NCI-H187 (cell line): ENCODE measurements around the gene TMEM151B.

Experiments used
- DNase-seq, 2 experiments: peaks; one replicate each; lab custom pipeline; 2025; lab: John Stamatoyannopoulos, UW

The TMEM151B gene

DNA sequence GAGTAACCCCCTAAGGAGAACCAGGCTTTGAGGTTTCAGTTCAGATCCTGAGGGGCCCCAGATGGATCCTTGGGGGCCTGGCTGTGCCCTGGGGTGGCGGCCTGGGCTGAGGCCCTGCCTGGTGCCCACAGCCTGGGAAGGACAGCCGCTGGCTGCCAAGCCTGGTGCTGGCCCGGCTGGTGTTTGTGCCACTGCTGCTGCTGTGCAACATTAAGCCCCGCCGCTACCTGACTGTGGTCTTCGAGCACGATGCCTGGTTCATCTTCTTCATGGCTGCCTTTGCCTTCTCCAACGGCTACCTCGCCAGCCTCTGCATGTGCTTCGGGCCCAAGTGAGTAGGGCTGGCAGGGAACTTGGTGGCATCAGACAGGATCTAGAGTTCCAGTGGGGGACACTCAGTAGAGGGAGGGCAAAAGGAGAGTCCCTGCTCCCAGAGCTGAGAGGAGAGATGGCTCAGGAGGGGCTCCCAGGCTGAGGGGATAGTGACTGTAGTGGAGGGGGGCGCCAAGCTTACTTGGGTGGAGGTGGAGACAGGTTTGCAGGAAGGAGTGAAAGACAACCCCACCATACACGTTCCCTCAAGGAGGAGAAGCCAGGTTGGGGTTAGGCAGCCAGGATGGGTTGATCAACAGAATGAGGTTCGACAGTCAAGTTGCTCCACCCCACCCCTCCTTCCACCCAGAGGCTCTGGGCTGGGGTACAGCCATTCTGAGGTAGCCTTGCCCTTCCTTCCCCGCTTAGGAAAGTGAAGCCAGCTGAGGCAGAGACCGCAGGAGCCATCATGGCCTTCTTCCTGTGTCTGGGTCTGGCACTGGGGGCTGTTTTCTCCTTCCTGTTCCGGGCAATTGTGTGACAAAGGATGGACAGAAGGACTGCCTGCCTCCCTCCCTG is 37.3 kb upstream of the TMEM151B start:
- no peak for DNase-seq

DNA sequence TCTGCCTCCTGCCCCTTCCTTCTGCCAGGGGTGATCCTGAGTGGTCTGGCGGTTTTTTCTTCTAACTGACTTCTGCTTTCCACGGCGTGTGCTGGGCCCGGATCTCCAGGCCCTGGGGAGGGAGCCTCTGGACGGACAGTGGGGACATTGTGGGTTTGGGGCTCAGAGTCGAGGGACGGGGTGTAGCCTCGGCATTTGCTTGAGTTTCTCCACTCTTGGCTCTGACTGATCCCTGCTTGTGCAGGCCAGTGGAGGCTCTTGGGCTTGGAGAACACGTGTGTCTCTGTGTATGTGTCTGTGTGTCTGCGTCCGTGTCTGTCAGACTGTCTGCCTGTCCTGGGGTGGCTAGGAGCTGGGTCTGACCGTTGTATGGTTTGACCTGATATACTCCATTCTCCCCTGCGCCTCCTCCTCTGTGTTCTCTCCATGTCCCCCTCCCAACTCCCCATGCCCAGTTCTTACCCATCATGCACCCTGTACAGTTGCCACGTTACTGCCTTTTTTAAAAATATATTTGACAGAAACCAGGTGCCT is 36.6 kb upstream of the TMEM151B start:
- DNase-seq, result no peak

DNA sequence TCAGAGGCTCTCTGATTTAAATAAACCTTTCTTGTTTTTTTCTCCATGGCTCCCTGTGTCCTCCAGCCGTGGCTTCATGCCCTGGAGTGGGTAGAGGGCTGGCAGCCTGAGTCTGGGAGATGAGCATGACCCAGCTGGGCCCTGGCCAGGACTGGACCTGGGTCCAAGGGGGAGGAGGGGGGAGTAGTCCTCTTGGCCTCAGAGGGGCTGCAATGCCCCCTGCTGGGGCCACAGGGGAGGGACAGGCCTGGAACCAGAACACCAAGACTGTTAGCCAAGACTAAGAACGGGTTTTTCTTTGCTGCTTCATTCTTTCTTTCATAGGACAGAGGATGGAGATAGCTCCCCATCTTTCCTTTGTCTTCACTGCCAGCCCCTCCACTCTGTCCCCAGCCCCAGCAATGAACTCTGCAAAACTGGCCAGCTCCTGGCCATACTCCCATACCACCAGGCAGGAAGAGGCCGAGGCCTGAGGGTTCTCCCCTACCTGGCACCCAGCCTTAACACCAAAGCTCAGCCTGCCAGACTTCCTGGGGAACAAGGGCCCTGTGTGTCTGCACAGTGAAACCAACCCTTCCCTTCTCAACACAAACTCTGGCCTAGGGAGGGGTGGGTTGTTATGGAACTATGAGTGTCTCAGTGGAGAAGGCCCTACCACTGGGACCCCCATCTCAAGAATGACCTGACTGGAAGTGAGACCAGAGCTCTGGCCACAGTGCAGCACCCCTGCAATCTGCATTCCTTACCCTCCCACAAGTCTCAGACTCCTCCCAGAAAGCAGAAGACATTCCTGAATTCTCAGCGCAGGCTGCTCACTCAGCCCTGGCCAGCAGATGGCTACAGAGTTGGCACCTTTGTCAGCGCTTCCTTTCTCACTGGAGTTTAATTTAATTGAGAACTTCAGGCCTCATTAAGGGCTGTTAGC is 35.9 kb upstream of the TMEM151B start:
- DNase-seq, result no peak

DNA sequence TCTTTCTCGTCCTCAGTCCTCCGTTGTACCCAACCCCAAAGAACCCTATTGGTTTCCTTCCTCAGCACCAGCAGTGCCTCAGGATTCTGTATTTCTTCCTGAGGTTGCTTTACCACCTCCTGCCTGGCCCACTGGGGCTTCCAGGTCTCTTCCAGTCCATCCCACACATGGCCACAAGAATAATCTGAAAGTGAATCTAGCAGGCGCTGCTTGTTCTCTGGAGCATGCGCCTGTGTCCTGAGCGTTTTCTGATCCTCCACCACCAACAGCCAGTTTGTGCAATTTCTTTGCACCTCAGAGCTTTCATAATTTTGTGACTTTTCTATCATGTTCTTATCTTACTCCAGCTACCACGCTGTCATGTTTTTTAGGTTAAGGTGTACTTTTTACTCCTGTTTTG is 35.0 kb upstream of the TMEM151B start:
- DNase-seq, result no peak

DNA sequence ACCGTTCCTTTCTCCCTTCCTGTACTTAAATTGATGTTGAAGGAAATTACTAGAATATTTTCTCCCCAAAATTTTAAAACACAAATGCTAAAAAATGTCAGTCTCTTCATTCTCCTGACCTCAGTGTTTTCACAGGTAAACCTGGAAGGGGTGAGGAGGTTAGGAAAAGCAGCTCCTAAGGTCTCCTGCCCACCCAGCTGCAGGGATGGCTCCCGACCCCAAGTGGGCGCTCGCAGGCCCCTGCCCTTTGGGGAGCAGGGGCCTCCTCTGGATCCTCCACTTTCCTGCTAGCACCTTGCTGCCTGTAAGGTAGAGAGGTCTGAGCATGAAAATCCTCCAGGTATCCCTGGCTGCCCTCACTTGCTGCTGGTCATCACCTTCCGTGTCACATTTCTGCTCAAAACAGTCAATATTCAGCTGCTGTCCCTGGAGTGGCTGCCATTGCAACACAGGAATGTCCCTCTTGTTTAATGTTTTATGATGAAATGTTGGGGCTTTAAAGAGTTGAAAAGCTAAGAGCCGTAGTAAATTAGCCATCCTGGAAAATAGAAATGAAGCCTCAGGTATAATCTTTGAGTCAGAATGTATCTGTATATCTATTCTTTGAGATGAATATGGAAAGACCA is 34.2 kb upstream of the TMEM151B start:
- DNase-seq, result no peak

DNA sequence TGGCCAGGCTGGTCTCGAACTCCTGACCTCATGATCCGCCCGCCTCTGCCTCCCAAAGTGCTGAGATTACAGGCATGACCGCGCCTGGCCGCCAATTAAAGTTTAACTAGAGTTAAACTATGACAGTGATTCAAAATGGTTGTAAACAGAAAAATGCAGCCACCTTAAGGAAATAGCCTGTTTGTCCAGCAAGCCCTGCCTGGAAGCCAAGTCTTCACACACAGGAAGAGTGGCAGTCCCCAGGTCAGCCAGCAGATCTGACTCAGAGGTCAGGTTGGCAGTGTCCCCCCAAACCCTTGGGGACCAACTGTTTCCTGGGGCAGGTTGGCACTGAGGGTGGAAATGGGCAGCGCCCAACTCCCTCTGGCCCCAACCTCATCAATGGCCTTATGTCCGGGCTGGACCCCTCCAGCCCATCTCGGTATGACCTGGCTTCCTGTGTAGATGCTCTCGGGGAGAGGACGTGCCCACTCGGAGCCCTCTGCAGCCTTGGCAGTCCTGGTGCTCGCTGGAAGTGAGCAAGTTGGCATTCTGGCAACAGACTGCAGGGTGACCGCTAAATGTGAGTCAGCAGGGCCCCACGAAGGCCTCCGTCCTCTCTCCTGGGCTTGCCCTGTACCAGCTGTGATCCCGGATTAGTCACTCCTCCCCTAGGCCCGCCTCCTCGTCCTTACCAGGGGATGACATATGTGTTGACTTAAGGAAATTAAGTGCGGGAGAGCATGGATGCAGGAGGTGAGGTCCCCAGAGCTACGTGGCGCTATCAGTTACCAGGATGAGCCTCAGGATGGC is 33.0 kb upstream of the TMEM151B start:
- peak; percentile 54 to 64 for DNase-seq

DNA sequence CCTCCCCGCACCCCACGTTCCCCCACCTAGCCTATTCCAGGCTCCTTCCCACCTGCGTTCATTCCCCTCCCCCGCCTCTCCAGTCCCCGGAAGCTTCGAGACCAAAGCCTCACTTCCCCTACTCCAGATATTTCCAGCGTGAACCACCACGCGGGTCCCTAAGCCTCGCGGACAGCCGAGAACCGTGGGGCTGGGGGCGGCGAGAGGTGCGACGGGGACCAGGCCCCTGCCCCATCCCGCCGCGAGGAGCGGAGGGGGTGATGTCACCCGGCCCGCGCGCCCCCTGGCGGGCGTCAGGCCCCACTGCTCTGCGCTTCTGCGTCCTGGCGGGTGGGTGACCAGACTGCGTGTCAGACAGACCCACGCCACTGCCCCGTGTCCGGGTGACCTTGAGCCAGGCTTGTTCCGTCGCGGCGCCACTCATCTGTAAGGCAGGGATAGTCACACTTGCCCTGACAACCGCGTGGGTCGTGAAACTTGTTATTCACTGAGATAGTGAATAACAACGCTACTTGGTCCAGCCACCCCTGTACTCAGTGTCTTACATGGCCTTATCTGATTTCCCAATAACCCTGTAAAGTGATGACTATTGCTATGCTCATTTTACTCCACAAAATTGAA is 32.3 kb upstream of the TMEM151B start:
- peak in 1 of 2 experiments; percentile 54 for DNase-seq

DNA sequence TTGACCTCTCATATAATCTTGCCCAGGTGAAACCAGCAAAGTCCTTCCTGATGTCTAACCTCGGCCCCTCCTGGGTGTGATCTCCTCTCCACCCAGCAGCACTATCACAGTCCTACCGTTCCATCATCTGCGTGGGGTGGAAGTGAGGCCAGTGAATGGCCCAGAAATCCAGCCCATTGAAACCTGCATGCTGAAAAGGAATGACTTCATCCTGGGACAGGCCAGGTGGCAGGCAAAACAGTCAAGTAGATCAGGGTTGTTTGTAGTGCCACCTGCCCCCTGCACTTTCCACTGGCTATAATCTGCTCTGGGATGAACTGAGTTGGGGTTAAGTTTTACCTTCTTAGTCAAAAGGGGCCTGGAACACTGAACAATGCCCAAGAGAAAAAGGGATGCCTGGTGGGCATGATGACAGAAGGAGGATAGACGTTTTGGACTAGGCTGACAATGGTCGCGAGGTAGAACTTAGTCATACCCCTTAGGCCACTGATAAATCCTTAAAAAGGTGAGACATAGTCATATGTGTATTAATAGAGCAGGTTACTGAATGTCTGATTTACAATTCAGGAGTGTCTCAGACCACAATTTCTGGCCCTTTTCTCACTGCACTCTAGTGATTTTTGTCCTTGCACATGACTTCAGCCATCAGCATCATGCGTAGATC is 31.4 kb upstream of the TMEM151B start:
- DNase-seq, result no peak

DNA sequence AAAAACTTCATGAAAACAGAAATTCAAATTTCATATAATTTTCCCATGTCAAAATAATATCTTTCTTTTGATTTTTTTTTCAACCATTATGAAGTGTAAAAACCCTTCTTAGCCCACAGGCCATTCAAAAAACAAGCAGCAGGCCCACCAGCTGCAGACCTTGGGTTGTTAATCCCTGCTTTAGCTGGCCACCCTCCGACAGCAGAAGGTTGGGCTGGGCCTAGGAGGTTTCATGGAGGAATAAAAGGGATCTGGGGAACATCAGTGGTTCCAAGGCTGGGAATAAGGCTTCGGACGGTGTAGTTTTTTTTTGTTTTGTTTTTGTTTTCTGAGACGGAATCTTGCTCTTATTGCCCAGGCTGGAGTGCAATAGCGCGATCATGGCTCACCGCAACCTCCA is 26.9 kb upstream of the TMEM151B start:
- no peak for DNase-seq

DNA sequence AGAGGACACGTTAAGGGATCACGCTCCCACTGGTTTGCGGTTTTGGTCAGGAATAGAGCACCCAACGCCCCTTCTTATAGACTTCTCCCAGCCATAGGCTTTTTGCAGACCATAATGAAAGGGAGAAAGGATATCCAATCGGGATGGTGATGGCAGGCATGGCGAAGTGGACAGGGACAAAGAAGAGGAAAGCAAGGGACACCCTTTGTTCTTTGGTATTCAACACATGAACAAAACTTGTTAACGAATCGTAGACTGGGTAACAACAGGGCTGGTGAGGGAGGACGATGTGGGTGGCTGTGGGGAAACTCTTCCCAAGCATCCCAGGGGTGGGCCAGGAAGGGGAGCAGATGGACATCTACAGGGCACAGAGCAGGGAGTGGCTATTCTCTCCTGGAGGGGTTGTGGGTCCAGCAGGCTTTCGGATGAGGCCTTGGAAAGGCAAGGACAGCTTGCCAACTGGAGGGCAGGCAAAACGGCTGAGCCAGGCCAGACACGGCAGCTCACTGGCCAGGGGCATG is 24.8 kb upstream of the TMEM151B start:
- no peak for DNase-seq

DNA sequence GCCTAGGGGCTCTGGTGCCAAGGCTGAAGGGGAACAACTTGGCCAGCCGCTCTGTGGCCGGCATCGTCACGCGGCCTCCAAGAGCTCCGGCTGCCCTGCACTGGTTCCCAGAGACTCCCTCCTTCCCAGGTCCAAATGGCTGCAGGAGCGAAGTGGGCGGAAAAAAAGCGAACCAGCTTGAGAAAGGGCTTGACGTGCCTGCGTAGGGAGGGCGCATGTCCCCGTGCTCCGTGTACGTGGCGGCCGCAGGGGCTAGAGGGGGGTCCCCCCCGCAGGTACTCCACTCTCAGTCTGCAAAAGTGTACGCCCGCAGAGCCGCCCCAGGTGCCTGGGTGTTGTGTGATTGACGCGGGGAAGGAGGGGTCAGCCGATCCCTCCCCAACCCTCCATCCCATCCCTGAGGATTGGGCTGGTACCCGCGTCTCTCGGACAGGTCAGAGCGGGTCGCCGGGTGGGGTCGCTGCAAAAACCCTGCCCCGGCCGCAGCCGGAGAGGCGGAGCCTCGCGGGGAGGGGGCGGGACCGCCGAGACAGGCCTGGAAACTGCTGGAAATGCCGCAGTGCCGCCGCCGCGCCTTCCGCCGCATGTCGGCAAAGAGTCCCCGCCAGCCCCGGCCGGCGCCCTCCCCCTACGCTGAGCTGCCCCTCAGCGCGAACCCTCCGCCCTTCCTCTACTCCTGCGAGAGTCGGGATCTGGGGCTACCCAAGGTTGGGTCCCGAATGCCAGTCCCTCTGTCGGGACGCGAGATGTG is 24.2 kb upstream of the TMEM151B start:
- DNase-seq, result peak; percentile 76 to 83

DNA sequence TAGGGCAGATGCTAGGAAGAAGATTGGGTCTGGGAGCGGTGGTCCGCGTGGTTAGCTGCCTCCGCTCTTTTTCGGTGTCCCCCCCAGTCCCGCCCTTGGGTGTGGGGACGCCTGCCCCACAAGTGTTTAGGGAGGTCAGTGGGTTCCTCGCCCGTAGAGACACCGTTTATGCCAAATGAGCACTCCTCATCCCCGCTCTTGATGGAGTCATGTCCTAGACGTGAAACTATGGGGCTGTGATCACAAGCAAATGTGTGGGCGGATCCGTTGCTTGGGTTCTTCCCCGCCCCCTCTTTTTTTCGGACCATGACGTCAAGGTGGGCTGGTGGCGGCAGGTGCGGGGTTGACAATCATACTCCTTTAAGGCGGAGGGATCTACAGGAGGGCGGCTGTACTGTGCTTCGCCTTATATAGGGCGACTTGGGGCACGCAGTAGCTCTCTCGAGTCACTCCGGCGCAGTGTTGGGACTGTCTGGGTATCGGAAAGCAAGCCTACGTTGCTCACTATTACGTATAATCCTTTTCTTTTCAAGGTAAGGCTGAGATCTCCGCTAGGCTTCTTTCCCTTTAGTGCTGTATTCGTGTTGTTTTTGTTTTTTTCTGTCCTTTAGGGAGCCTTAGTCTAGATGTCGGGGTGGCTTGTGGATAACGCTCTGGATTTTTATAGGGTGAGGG is 23.4 kb upstream of the TMEM151B start, which contains the start of gene HSP90AB1:
TSS of gene HSP90AB1 (plus strand) at position 439 of the 675 bp plus-strand sequence. CDS start 1,529 bp downstream, outside the sequence.
- DNase-seq, result peak; percentile 77 to 97

DNA sequence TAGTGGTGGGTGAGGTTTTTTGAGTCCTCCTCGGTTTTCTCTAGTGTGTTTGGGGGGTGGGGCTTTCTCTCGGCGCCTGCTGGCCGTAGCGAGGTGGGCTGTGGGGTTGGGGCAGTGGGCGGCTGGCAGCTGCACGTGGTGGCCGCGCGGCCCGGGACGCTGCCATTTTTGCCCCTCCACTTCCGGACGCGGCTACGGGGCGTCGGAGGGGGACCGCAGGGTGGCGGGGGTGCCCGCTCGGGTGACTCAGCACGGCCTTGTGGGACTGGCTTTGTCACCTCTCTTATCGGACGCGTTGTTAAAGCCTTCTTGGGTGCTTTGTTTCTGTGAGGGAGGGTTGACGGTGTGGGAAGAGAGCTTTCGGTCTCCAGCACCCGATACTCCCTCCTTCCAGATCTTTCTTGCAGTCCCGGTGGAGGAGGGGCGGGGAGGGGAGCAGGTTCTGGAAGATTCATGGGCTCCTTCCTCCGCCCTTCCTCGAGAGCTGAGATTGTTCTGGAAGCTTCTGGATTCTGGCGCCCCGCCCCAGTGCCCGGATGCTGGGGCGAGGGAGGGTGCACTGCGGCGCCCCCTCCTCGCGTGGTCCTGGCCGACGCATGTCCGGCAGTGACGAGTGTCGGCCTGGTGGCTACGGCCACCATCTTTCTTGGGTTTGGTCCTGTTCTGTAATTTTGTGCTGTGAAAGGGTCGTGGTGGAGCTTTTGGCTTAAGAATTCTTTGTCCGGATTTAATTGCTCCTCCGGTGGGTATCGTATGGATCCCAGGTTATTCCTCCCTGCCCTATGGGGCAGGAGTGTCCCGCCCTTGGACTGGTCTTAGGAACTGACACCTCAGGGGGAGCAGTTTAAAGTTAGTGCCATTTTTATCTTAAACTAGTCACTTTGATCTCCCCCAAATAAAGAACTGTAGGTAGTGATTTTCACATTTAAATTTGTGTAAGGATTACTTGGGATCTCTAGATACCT is 22.6 kb upstream of the TMEM151B start:
- no peak for DNase-seq

DNA sequence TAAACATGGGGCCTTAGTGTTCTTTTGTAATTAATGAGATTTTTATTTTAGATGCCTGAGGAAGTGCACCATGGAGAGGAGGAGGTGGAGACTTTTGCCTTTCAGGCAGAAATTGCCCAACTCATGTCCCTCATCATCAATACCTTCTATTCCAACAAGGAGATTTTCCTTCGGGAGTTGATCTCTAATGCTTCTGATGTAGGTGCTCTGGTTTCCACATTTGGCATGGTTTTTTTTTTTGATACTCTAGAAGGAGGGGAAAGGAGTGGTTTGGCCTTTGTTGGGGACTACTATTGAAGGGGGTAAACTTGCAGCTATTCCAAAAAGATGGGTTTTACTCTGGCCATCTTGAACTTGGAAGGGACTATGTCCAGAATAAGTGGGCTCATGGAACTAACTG is 21.7 kb upstream of the TMEM151B start:
- no peak for DNase-seq

DNA sequence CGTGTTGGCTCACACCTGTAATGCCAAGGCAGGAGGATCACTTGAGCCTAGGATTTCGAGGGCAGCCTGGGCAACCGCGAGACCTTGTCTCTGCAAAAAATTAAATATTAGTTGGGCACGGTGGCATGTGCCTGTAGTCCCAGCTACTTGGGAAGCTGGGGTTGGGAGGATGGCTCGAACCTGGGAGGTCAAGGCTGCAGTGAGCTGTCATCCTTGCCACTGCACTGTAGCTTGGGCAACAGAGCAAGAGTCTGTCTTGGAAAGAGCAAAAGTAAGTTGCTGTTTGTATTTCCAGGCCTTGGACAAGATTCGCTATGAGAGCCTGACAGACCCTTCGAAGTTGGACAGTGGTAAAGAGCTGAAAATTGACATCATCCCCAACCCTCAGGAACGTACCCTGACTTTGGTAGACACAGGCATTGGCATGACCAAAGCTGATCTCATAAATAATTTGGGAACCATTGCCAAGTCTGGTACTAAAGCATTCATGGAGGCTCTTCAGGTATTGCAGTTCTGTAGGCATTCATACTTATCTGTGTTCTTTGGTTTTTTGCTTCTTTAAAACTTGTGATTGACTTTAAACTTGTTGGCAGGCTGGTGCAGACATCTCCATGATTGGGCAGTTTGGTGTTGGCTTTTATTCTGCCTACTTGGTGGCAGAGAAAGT is 21.0 kb upstream of the TMEM151B start:
- DNase-seq, result no peak

DNA sequence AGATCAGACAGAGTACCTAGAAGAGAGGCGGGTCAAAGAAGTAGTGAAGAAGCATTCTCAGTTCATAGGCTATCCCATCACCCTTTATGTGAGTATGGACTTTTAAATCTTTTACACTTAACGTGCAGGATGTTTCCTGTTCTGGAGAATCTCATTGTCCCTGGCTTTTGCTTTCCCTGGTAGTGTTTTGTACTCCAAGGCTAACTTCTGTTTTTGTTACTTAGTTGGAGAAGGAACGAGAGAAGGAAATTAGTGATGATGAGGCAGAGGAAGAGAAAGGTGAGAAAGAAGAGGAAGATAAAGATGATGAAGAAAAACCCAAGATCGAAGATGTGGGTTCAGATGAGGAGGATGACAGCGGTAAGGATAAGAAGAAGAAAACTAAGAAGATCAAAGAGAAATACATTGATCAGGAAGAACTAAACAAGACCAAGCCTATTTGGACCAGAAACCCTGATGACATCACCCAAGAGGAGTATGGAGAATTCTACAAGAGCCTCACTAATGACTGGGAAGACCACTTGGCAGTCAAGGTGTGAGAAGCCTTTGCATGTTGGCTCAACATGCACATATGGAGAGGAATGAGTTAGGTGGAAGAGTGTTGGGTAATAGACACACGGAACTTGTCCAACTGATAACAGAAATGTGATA is 20.1 kb upstream of the TMEM151B start:
- no peak for DNase-seq
